SK-N-SH (cell line): ENCODE data around the gene CBX7. TPM values are rescaled to one million over a fixed set of nuclear protein-coding genes. Genes with fewer than 3 reads are reported as not detected.

Source experiments
- CTCF ChIA-PET: fragments of 300-600, 350-600 bp; formaldehyde crosslinking; extraction: SDS; loops from one replicate; lab custom pipeline; 2021; lab: Yijun Ruan, JAX
- POLR2A ChIA-PET: fragments of 350-600 bp; sonication (Branson Sonifier 250); formaldehyde crosslinking; extraction: SDS; loops from one replicate; lab custom pipeline; 2020; ENCODE audit warnings: antibody characterized with exemption, inconsistent platforms; lab: Yijun Ruan, JAX
- DNase-seq: peaks from one replicate; pipeline ENCODE4 v3.0.0; 2012
- H2AFZ ChIP-seq: fragments of 200-600 bp; sonication (generic); 2 replicates; pipeline ENCODE4 v1.8.1; 2016; ENCODE audit warnings: antibody characterized with exemption, mild to moderate bottlenecking, low read depth
- H3F3A ChIP-seq: fragments of 200-600 bp; sonication (generic); replicated peaks from 2 replicates; pipeline ENCODE3; 2016; ENCODE audit warnings: antibody characterized with exemption, mild to moderate bottlenecking; ENCODE audit not compliant: insufficient read depth
- H3K27ac ChIP-seq, 2 experiments: fragments of 200-500 bp in 1 of 2; fragments of 200-600 bp in 1 of 2; sonication (Bioruptor generic) in 1 of 2; sonication (generic), shearing (Covaris generic) in 1 of 2; 2 replicates each; pipeline versions ENCODE4 v1.5.1 to v1.6.1; 2014 to 2016; ENCODE audit warnings: low read depth in 2 of 2, inconsistent platforms in 1 of 2, low read length in 1 of 2, mild to moderate bottlenecking in 1 of 2, mixed read lengths in 1 of 2
- H3K27me3 ChIP-seq: fragments of 200-600 bp; sonication (generic), shearing (Covaris generic); 2 replicates; pipeline ENCODE4 v1.6.1; 2016; ENCODE audit warnings: mixed run types; ENCODE audit not compliant: insufficient read depth
- H3K36me3 ChIP-seq, 2 experiments: fragments of 200-500 bp in 1 of 2; fragments of 200-600 bp in 1 of 2; sonication (Bioruptor generic) in 1 of 2; sonication (generic) in 1 of 2; replicated peaks in 1 of 2; 2 replicates each; pipeline versions ENCODE3 to v1.5.1; 2014 to 2016; ENCODE audit warnings: low read length in 1 of 2, mild to moderate bottlenecking in 1 of 2; ENCODE audit not compliant: insufficient read depth in 2 of 2, control insufficient read depth in 1 of 2
- H3K4me1 ChIP-seq, 2 experiments: fragments of 200-500 bp in 1 of 2; fragments of 200-600 bp in 1 of 2; sonication (Bioruptor generic) in 1 of 2; sonication (generic), shearing (Covaris generic) in 1 of 2; 2 replicates each; pipeline versions ENCODE4 v1.5.1 to v1.6.1; 2014 to 2016; ENCODE audit warnings: low read depth in 1 of 2, low read length in 1 of 2, mixed run types in 1 of 2; ENCODE audit not compliant: insufficient read depth in 2 of 2, control insufficient read depth in 1 of 2
- H3K4me2 ChIP-seq: fragments of 200-600 bp; sonication (generic), shearing (Covaris generic); 2 replicates; pipeline ENCODE4 v1.6.1; 2017; ENCODE audit warnings: mixed run types
- H3K4me3 ChIP-seq, 2 experiments: fragments of 200-500 bp in 1 of 2; fragments of 200-600 bp in 1 of 2; sonication (Bioruptor generic) in 1 of 2; sonication (generic), shearing (Covaris generic) in 1 of 2; 2 replicates each; pipeline versions ENCODE4 v1.5.1 to v1.8.1; 2014 to 2016; ENCODE audit warnings: low read depth in 2 of 2, inconsistent platforms in 1 of 2, low read length in 1 of 2, mild to moderate bottlenecking in 1 of 2, mixed read lengths in 1 of 2, moderate library complexity in 1 of 2
- H3K79me2 ChIP-seq: fragments of 200-600 bp; sonication (generic); 2 replicates; pipeline ENCODE4 v1.8.1; 2017; ENCODE audit warnings: mild to moderate bottlenecking; ENCODE audit not compliant: insufficient read depth
- H3K9ac ChIP-seq: fragments of 200-600 bp; sonication (generic); 2 replicates; pipeline ENCODE4 v1.6.1; 2017; ENCODE audit warnings: mixed run types
- H3K9me2 ChIP-seq: fragments of 200-600 bp; sonication (generic); 2 replicates; pipeline ENCODE4 v1.6.1; 2017; ENCODE audit warnings: mixed run types
- H3K9me3 ChIP-seq: fragments of 200-600 bp; sonication (generic); 2 replicates; pipeline ENCODE4 v1.6.1; 2017; ENCODE audit warnings: mixed run types, mild to moderate bottlenecking, moderate library complexity
- H4K20me1 ChIP-seq: fragments of 200-600 bp; sonication (generic); 2 replicates; pipeline ENCODE4 v1.6.1; 2017; ENCODE audit warnings: mild to moderate bottlenecking, mixed run types; ENCODE audit not compliant: insufficient read depth
- CHD2 ChIP-seq: fragments of 150-350 bp; IDR thresholded peaks from 2 replicates; pipeline ENCODE4 v1.6.1; 2018; ENCODE audit warnings: low read length; ENCODE audit not compliant: partially characterized antibody
- ELF1 ChIP-seq: IDR thresholded peaks from 2 replicates; pipeline ENCODE4 v1.4.0; 2012
- EP300 ChIP-seq, 2 experiments: IDR thresholded peaks; 2 replicates each; pipeline versions ENCODE4 v1.4.0 to v1.6.1; 2012; ENCODE audit warnings: borderline replicate concordance in 1 of 2, low read depth in 1 of 2, low read length in 1 of 2
- FOSL2 ChIP-seq: IDR thresholded peaks from 2 replicates; pipeline ENCODE4 v1.4.0; 2012; ENCODE audit warnings: low read depth, mild to moderate bottlenecking, moderate library complexity, borderline replicate concordance
- FOXJ3 ChIP-seq: sonication (generic); formaldehyde crosslinking; IDR thresholded peaks from 2 replicates; pipeline ENCODE4 v1.5.1; 2020; ENCODE audit warnings: mild to moderate bottlenecking, missing genetic modification reagents
- FOXM1 ChIP-seq: IDR thresholded peaks from 2 replicates; pipeline ENCODE4 v1.4.0; 2012; ENCODE audit warnings: low read depth, mild to moderate bottlenecking
- GABPA ChIP-seq: IDR thresholded peaks from 2 replicates; pipeline ENCODE4 v1.4.0; 2012; ENCODE audit warnings: low read depth, mild to moderate bottlenecking
- GATA2 ChIP-seq: sonication (generic); formaldehyde crosslinking; IDR thresholded peaks from 2 replicates; pipeline ENCODE4 v1.5.0; 2020; ENCODE audit warnings: mild to moderate bottlenecking, missing genetic modification reagents
- MEF2A ChIP-seq: IDR thresholded peaks from 2 replicates; pipeline ENCODE4 v1.4.0; 2012; ENCODE audit warnings: low read depth, borderline replicate concordance
- POLR2AphosphoS5 ChIP-seq: IDR thresholded peaks from 2 replicates; pipeline ENCODE4 v1.6.1; 2012; ENCODE audit warnings: low read depth, low read length
- RCOR1 ChIP-seq: fragments of 150-350 bp; IDR thresholded peaks from 2 replicates; pipeline ENCODE4 v1.6.1; 2017; ENCODE audit warnings: antibody characterized with exemption, low read length
- RFX5 ChIP-seq: IDR thresholded peaks from 2 replicates; pipeline ENCODE4 v1.6.1; 2012; ENCODE audit warnings: mild to moderate bottlenecking, improper control_type of control experiment, low read length
- SIN3A ChIP-seq: IDR thresholded peaks from 2 replicates; pipeline ENCODE4 v1.6.1; 2012; ENCODE audit warnings: low read depth, mild to moderate bottlenecking, low read length, moderate library complexity, borderline replicate concordance
- TCF12 ChIP-seq: IDR thresholded peaks from 2 replicates; pipeline ENCODE4 v1.4.0; 2012
- TEAD4 ChIP-seq: IDR thresholded peaks from 2 replicates; pipeline ENCODE4 v1.4.0; 2012; ENCODE audit warnings: mild to moderate bottlenecking, borderline replicate concordance; ENCODE audit not compliant: insufficient read depth
- YY1 ChIP-seq: IDR thresholded peaks from 2 replicates; pipeline ENCODE4 v1.4.0; 2012; ENCODE audit warnings: low read depth, mild to moderate bottlenecking
- WGBS: methylation state at CpG from one replicate; pipeline ENCODE4 v1.1.6; 2017; ENCODE audit warnings: low lambda C conversion rate; 5-methylcytosine and 5-hydroxymethylcytosine counted together
- polyA plus RNA-seq, 3 experiments: library from polyadenylated mRNA; depleted of rRNA; stranded (reverse); fragments of >200 nt; gene quantifications; 2 replicates each; pipeline ENCODE4 v1.2.3, GENCODE V29; 2012
- small RNA-seq, 7 experiments: library from RNA; depleted of rRNA; stranded (forward); fragments of <200 nt; gene quantifications; one replicate each; pipeline ENCODE3, GENCODE V24; 2012
- TF ChIP-seq, protein P1 (sequence below): IDR thresholded peaks from 2 replicates; pipeline ENCODE4 v1.4.0; 2012; ENCODE audit warnings: low read depth
- TF ChIP-seq, protein P2 (sequence below): IDR thresholded peaks from 2 replicates; pipeline ENCODE4; 2012

CBX7 gene
- polyA plus RNA-seq, 1 of the 3 experiments (the other 2 are of a cell fraction): 2.3 TPM

DNA sequence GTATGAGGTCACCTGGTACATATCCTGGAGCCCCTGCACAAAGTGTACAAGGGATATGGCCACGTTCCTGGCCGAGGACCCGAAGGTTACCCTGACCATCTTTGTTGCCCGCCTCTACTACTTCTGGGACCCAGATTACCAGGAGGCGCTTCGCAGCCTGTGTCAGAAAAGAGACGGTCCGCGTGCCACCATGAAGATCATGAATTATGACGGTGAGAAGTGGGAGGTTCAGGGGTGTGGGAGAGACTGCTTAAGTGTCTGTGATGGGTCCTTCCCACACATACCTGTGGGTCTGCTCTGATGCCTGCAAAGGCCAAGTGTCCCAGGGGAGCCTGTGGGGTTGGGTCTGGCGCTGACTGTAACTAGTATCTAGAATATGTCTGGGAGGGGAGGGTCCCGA is 71.5 kb downstream of the CBX7 start:
- no peak for DNase-seq
- H3K36me3 ChIP-seq: no peaks in the 10 kb centered on the region
- CTCF ChIA-PET: no interaction called here
- TF ChIP-seq SIN3A: no peak
- no peak for TF ChIP-seq FOXM1
- no peak for TF ChIP-seq GATA2
- no peak for TF ChIP-seq RFX5
- TF ChIP-seq, protein P1, sequence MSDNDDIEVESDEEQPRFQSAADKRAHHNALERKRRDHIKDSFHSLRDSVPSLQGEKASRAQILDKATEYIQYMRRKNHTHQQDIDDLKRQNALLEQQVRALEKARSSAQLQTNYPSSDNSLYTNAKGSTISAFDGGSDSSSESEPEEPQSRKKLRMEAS: no peak
- no peak for TF ChIP-seq FOXJ3 (CRISPR knock-in tag)
- no peak for TF ChIP-seq FOSL2
- TF ChIP-seq POLR2AphosphoS5: no peak
- TF ChIP-seq MEF2A: no peak
- no peak for TF ChIP-seq TEAD4
- TF ChIP-seq YY1: no peak
- no peak for TF ChIP-seq EP300 (IDR thresholded peaks at IDR 0.05; ENCODE audit: borderline replicate concordance in 1 of 2, low read depth in 1 of 2, low read length in 1 of 2)
- TF ChIP-seq GABPA: no peak
- TF ChIP-seq, protein P2, sequence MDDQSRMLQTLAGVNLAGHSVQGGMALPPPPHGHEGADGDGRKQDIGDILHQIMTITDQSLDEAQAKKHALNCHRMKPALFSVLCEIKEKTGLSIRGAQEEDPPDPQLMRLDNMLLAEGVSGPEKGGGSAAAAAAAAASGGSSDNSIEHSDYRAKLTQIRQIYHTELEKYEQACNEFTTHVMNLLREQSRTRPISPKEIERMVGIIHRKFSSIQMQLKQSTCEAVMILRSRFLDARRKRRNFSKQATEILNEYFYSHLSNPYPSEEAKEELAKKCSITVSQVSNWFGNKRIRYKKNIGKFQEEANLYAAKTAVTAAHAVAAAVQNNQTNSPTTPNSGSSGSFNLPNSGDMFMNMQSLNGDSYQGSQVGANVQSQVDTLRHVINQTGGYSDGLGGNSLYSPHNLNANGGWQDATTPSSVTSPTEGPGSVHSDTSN: no peak
- no peak for TF ChIP-seq RCOR1
- TF ChIP-seq CHD2: no peak
- no peak for TF ChIP-seq ELF1
- no peak for TF ChIP-seq TCF12
- no peaks in the 10 kb centered on the region for H3K9me2 ChIP-seq
- no peak overlapping the region for H3K4me3 ChIP-seq
- H3K4me1 ChIP-seq: no peaks in the 10 kb centered on the region; a peak in 1 of 4 replicates
- WGBS: 79% methylated on average over 2 of the region's 12 CpGs
- no peaks in the 10 kb centered on the region for H3K79me2 ChIP-seq
- POLR2A ChIA-PET: no interaction called here
- H3K27ac ChIP-seq: no peak overlapping the region
- no peaks in the 10 kb centered on the region for H4K20me1 ChIP-seq
- H3K27me3 ChIP-seq: no peaks in the 10 kb centered on the region
- H3K4me2 ChIP-seq: no peak overlapping the region
- H2AFZ ChIP-seq: no peak overlapping the region
- H3K9ac ChIP-seq: no peak overlapping the region
- H3F3A ChIP-seq: no peaks in the 10 kb centered on the region
- H3K9me3 ChIP-seq: no peaks in the 10 kb centered on the region

Small RNA genes within 50 kb of the gene (small RNA-seq; reads per million reads assigned to genes)
- gene COX5BP7: 0 reads per million in 7 experiments

Other genes starting within 250 kb of the CBX7 start
- not detected in 2 replicates for gene APOBEC3A, start 195.1 kb downstream of the CBX7 start, polyA plus RNA-seq (2012; rRNA removed)
- gene APOBEC3B, start 170.3 kb downstream of the CBX7 start, polyA plus RNA-seq (2012; rRNA removed): not detected in 2 replicates
- gene APOBEC3C, start 138.4 kb downstream of the CBX7 start, polyA plus RNA-seq (2012; rRNA removed): 11.7 and 12.4 TPM in 2 replicates
- gene APOBEC3D, start 131.6 kb downstream of the CBX7 start, polyA plus RNA-seq (2012; rRNA removed): 0.21 and 0.37 TPM in 2 replicates
- 3.8 and 4.3 TPM in 2 replicates for gene APOBEC3F, start 111.8 kb downstream of the CBX7 start, polyA plus RNA-seq (2012; rRNA removed)
- gene APOBEC3G, start 75.4 kb downstream of the CBX7 start, polyA plus RNA-seq (2012; rRNA removed): 0.11 TPM in 1 of 2 replicates, not detected in the other
- 0.18 and 0.49 TPM in 2 replicates for gene APOBEC3H, start 55.4 kb downstream of the CBX7 start, polyA plus RNA-seq (2012; rRNA removed)
- 0.19 and 0.44 TPM in 2 replicates for gene PDGFB, start 92.3 kb upstream of the CBX7 start, polyA plus RNA-seq (2012; rRNA removed)
- gene RPL3, start 166.9 kb upstream of the CBX7 start, polyA plus RNA-seq (2012; rRNA removed): 4,089 and 4,976 TPM in 2 replicates
- gene SYNGR1, start 197.3 kb upstream of the CBX7 start, polyA plus RNA-seq (2012; rRNA removed): 18.1 and 18.7 TPM in 2 replicates
- 10.8 and 12.9 TPM in 2 replicates for gene TAB1, start 247.1 kb upstream of the CBX7 start, polyA plus RNA-seq (2012; rRNA removed)